GM12878 (cell line): Measurements from ENCODE around the gene CENPO. TPM values are rescaled to one million over a fixed set of nuclear protein-coding genes. Genes with fewer than 3 reads are reported as not detected.

Experiments used
- ATAC-seq: fragments of 200-7000 bp; cut with Tn5 transposase; 3 replicates; pipeline ENCODE4 v1.9.1; 2020; ENCODE audit warnings: mild to moderate bottlenecking, moderate library complexity
- BruUV-seq: library from RNA; stranded (reverse); fragments of 400-500 nt; replicated peaks from 2 replicates; lab custom pipeline; 2021; lab: Mats Ljungman, UMichigan
- CTCF ChIA-PET: fragments of 300-600 bp; sonication (Branson Sonifier 250); formaldehyde crosslinking; extraction: SDS; loops from one replicate; lab custom pipeline; 2021; ENCODE audit warnings: inconsistent platforms; lab: Yijun Ruan, JAX
- POLR2A ChIA-PET: fragments of 350-600 bp; formaldehyde crosslinking; extraction: SDS; loops from one replicate; lab custom pipeline; 2021; ENCODE audit warnings: inconsistent platforms; lab: Charles Lee
- RAD21 ChIA-PET: fragments of 300-600 bp; sonication (Branson Sonifier 250); formaldehyde crosslinking; loops from one replicate; lab custom pipeline; 2023; ENCODE audit warnings: antibody characterized with exemption; ENCODE audit not compliant: unreplicated experiment; lab: Charles Lee
- SMC1A ChIA-PET: fragments of 300-600 bp; sonication (Branson Sonifier 250); formaldehyde crosslinking; loops from one replicate; lab custom pipeline; 2023; ENCODE audit not compliant: unreplicated experiment, uncharacterized antibody; lab: Charles Lee
- DNase-seq: peaks from one replicate; pipeline ENCODE4 v3.0.0-alpha.2; 2011; ENCODE audit warnings: low read depth, low spot score
- FAIRE-seq: peaks from 3 replicates; lab custom pipeline; 2011; peaks lifted over from hg19 to GRCh38; lab: Jason Lieb, UNC
- H2AFZ ChIP-seq: 2 replicates; pipeline ENCODE4 v1.6.0; 2011; ENCODE audit warnings: low read depth, low read length, control low read depth; ENCODE audit not compliant: control insufficient read depth
- H3K27ac ChIP-seq: 2 replicates; pipeline ENCODE4 v1.5.1; 2011; ENCODE audit warnings: control low read depth; ENCODE audit not compliant: control insufficient read depth, insufficient read depth
- H3K27me3 ChIP-seq, 2 experiments: replicated peaks in 1 of 2; 2 replicates each; pipeline versions ENCODE4 v1.6.0 to v1.6.1; 2011; ENCODE audit warnings: low read length in 1 of 2; ENCODE audit not compliant: control insufficient read depth in 2 of 2, insufficient read depth in 2 of 2
- H3K36me3 ChIP-seq, 2 experiments: 2 replicates each; pipeline ENCODE4 v1.5.1; 2011; ENCODE audit warnings: low read length in 1 of 2; ENCODE audit not compliant: control insufficient read depth in 2 of 2, insufficient read depth in 2 of 2
- H3K4me1 ChIP-seq: 2 replicates; pipeline ENCODE4 v1.6.1; 2011; ENCODE audit warnings: mild to moderate bottlenecking, low read length, moderate library complexity, mixed read lengths; ENCODE audit not compliant: control insufficient read depth, insufficient read depth
- H3K4me2 ChIP-seq: 2 replicates; pipeline ENCODE4 v1.6.0; 2011; ENCODE audit warnings: control low read depth; ENCODE audit not compliant: control insufficient read depth, insufficient read depth
- H3K4me3 ChIP-seq: fragments of 200-600 bp; sonication (generic); 2 replicates; pipeline ENCODE4 v1.5.1; 2016
- H3K79me2 ChIP-seq: 2 replicates; pipeline ENCODE4 v1.6.0; 2011; ENCODE audit warnings: low read length; ENCODE audit not compliant: control insufficient read depth, insufficient read depth
- H3K9ac ChIP-seq: 2 replicates; pipeline ENCODE4 v1.8.0; 2011; ENCODE audit warnings: low read length, control low read depth, mixed read lengths; ENCODE audit not compliant: control insufficient read depth, insufficient read depth
- H3K9me3 ChIP-seq: replicated peaks from 3 replicates; pipeline ENCODE4 v1.5.1; 2011; ENCODE audit warnings: mild to moderate bottlenecking, low read length; ENCODE audit not compliant: control insufficient read depth, insufficient read depth
- H4K20me1 ChIP-seq: 2 replicates; pipeline ENCODE4 v1.6.0; 2011; ENCODE audit not compliant: control insufficient read depth, insufficient read depth
- CHD2 ChIP-seq: IDR thresholded peaks from 2 replicates; pipeline ENCODE4 v1.6.1; 2011; ENCODE audit warnings: low read depth, low read length, improper control_type of control experiment, borderline replicate concordance
- JUND ChIP-seq: IDR thresholded peaks from 2 replicates; pipeline ENCODE4 v1.6.1; 2012; ENCODE audit warnings: low read depth, mild to moderate bottlenecking, low read length, improper control_type of control experiment, moderate library complexity
- MEF2B ChIP-seq: fragments of 450-650 bp; IDR thresholded peaks from 2 replicates; pipeline ENCODE4 v1.6.1; 2018; ENCODE audit warnings: mild to moderate bottlenecking, moderate library complexity; ENCODE audit not compliant: partially characterized antibody, poor library complexity, severe bottlenecking
- MYC ChIP-seq: IDR thresholded peaks from 2 replicates; pipeline ENCODE4 v1.6.1; 2011; ENCODE audit warnings: mild to moderate bottlenecking, low read length, moderate library complexity, inconsistent platforms; ENCODE audit not compliant: insufficient read depth, insufficient replicate concordance, insufficient read length, severe bottlenecking
- POU2F2 ChIP-seq: IDR thresholded peaks from 3 replicates; pipeline ENCODE4 v1.6.1; 2011; ENCODE audit warnings: low read depth, mild to moderate bottlenecking, low read length, borderline replicate concordance
- WGBS: methylation state at CpG from one replicate; pipeline ENCODE4 v1.1.6; 2016; ENCODE audit warnings: low lambda C conversion rate; ENCODE audit not compliant: insufficient replicate concordance, insufficient coverage; ENCODE audit errors: missing lambda C conversion rate; 5-methylcytosine and 5-hydroxymethylcytosine counted together
- in situ Hi-C: fragments of 300-500 bp; cut with MboI; formaldehyde crosslinking; loops from 9 replicates; pipeline ENCODE4 v1.14.3; 2018; ENCODE audit warnings: mixed read lengths
- intact Hi-C: fragments of 100-400 bp; cut with micrococcal nuclease; formaldehyde crosslinking; loops from one replicate; pipeline ENCODE4 v1.14.2; 2022; ENCODE audit not compliant: unreplicated experiment
- polyA plus RNA-seq, 11 experiments: library from polyadenylated mRNA; depleted of rRNA in 4 of 11; unstranded in 6 of 11; stranded (reverse) in 5 of 11; fragments of >200 nt; fragmentation: Nextera tagmentation in 4 of 11; fragmentation: Illumina TruSeq in 1 of 11; extraction: Ambion mirVana in 4 of 11; extraction: Trizol in 1 of 11; gene quantifications; 1 replicate in 1 of 11; 2 replicates in 10 of 11; pipeline versions ENCODE4 v1.2.1 to v1.2.3, GENCODE V29; 2011 to 2016; ENCODE audit warnings: inconsistent platforms in 2 of 11, missing spikeins in 2 of 11, low read depth in 1 of 11
- total RNA-seq, 4 experiments: library from RNA; depleted of rRNA in 3 of 4; stranded (reverse); fragments of >200 nt in 3 of 4; fragmentation: Illumina TruSeq in 1 of 4; extraction: Trizol in 1 of 4; gene quantifications; 2 replicates each; pipeline versions ENCODE4 v1.2.1 to v1.2.3, GENCODE V29; 2013 to 2021
- TF ChIP-seq, protein P1 (sequence below): fragments of 450-650 bp; IDR thresholded peaks from 2 replicates; pipeline ENCODE4 v1.6.1; 2017; ENCODE audit warnings: antibody characterized with exemption, mild to moderate bottlenecking, moderate library complexity
- TF ChIP-seq, protein P2 (sequence below): fragments of 150-350 bp; IDR thresholded peaks from 2 replicates; pipeline ENCODE4 v1.6.1; 2016; ENCODE audit warnings: low read depth, low read length
- TF ChIP-seq, protein P3 (sequence below): fragments of 450-650 bp; formaldehyde crosslinking; IDR thresholded peaks from 2 replicates; pipeline ENCODE4 v1.5.0; 2022; ENCODE audit warnings: mild to moderate bottlenecking, missing genetic modification characterization

CENPO gene
- total and polyA plus RNA-seq, 10 of the 15 experiments (the other 5 are each of a cell fraction or from before 2014, with no cell fraction given) = 18.7 to 37.0 (median 31.4) TPM

DNA sequence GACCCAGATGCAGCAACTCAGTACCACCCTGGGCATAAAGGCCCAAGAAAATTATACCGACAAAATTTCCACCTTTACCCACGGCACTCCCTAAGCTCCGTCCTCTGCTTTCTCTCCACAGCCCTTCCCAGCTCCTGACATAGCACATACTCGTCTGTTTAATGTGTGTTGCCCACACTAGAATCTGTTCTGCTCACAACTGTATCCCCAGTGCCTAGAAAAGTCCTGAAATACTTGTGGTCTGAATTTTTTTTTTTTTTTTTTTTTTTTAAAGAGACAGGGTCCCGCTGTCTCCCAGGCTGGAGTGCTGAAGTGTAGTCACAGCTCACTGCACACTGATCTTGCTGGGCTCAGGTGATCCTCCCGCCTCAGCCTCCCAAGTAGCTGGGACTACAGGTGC, 64.5 kb downstream of the CENPO start:
- ATAC-seq = no peak
- Histone ChIP-seq H3K36me3 (peaks cover 4 to 16% of the 10 kb centered on the region in 2 experiments; a peak in 3 of 4 replicates), H3K4me2 (no peak overlapping the region), H3K4me1 (no peaks in the 10 kb centered on the region), H2AFZ (no peak overlapping the region), H3K27ac (no peak overlapping the region), H4K20me1 (no peaks in the 10 kb centered on the region), H3K9ac (no peak overlapping the region), H3K79me2 (no peaks in the 10 kb centered on the region; the same call in none of the 2 replicates), H3K9me3 (no peaks in the 10 kb centered on the region; the same call in 2 of the 3 replicates), H3K4me3 (no peak overlapping the region), H3K27me3 (no peaks in the 10 kb centered on the region)
- TF ChIP-seq MEF2B = no peak
- TF ChIP-seq, protein P1, sequence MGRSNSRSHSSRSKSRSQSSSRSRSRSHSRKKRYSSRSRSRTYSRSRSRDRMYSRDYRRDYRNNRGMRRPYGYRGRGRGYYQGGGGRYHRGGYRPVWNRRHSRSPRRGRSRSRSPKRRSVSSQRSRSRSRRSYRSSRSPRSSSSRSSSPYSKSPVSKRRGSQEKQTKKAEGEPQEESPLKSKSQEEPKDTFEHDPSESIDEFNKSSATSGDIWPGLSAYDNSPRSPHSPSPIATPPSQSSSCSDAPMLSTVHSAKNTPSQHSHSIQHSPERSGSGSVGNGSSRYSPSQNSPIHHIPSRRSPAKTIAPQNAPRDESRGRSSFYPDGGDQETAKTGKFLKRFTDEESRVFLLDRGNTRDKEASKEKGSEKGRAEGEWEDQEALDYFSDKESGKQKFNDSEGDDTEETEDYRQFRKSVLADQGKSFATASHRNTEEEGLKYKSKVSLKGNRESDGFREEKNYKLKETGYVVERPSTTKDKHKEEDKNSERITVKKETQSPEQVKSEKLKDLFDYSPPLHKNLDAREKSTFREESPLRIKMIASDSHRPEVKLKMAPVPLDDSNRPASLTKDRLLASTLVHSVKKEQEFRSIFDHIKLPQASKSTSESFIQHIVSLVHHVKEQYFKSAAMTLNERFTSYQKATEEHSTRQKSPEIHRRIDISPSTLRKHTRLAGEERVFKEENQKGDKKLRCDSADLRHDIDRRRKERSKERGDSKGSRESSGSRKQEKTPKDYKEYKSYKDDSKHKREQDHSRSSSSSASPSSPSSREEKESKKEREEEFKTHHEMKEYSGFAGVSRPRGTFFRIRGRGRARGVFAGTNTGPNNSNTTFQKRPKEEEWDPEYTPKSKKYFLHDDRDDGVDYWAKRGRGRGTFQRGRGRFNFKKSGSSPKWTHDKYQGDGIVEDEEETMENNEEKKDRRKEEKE = no peak
- TF ChIP-seq, protein P2, sequence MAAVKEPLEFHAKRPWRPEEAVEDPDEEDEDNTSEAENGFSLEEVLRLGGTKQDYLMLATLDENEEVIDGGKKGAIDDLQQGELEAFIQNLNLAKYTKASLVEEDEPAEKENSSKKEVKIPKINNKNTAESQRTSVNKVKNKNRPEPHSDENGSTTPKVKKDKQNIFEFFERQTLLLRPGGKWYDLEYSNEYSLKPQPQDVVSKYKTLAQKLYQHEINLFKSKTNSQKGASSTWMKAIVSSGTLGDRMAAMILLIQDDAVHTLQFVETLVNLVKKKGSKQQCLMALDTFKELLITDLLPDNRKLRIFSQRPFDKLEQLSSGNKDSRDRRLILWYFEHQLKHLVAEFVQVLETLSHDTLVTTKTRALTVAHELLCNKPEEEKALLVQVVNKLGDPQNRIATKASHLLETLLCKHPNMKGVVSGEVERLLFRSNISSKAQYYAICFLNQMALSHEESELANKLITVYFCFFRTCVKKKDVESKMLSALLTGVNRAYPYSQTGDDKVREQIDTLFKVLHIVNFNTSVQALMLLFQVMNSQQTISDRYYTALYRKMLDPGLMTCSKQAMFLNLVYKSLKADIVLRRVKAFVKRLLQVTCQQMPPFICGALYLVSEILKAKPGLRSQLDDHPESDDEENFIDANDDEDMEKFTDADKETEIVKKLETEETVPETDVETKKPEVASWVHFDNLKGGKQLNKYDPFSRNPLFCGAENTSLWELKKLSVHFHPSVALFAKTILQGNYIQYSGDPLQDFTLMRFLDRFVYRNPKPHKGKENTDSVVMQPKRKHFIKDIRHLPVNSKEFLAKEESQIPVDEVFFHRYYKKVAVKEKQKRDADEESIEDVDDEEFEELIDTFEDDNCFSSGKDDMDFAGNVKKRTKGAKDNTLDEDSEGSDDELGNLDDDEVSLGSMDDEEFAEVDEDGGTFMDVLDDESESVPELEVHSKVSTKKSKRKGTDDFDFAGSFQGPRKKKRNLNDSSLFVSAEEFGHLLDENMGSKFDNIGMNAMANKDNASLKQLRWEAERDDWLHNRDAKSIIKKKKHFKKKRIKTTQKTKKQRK = no peak
- no peak for TF ChIP-seq JUND
- TF ChIP-seq, protein P3, sequence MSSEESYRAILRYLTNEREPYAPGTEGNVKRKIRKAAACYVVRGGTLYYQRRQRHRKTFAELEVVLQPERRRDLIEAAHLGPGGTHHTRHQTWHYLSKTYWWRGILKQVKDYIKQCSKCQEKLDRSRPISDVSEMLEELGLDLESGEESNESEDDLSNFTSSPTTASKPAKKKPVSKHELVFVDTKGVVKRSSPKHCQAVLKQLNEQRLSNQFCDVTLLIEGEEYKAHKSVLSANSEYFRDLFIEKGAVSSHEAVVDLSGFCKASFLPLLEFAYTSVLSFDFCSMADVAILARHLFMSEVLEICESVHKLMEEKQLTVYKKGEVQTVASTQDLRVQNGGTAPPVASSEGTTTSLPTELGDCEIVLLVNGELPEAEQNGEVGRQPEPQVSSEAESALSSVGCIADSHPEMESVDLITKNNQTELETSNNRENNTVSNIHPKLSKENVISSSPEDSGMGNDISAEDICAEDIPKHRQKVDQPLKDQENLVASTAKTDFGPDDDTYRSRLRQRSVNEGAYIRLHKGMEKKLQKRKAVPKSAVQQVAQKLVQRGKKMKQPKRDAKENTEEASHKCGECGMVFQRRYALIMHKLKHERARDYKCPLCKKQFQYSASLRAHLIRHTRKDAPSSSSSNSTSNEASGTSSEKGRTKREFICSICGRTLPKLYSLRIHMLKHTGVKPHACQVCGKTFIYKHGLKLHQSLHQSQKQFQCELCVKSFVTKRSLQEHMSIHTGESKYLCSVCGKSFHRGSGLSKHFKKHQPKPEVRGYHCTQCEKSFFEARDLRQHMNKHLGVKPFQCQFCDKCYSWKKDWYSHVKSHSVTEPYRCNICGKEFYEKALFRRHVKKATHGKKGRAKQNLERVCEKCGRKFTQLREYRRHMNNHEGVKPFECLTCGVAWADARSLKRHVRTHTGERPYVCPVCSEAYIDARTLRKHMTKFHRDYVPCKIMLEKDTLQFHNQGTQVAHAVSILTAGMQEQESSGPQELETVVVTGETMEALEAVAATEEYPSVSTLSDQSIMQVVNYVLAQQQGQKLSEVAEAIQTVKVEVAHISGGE (CRISPR knock-in tag) = no peak
- TF ChIP-seq CHD2 = no peak
- no peak for TF ChIP-seq MYC
- no peak for TF ChIP-seq POU2F2
- ChIA-PET SMC1A (interaction anchor here (1.3 kb wide), 1 partner anchor 25 kb away, joined by 3 read pairs; no protein-coding TSS in a partner anchor), CTCF (interaction anchor here (1.0 kb wide), 1 partner anchor 10 kb away, joined by 3 read pairs; no protein-coding TSS in a partner anchor), POLR2A (no interaction called here), RAD21 (no interaction called here)
- in situ Hi-C loops = no loop called here
- no peak for DNase-seq
- intact Hi-C loops = no loop called here
- WGBS = 99% methylated on average over 6 of the region's 6 CpGs
- no TSS peak for BruUV-seq
- no peak for FAIRE-seq
